ENCODE results near the gene RASD2. TPM values are rescaled to one million over a fixed set of nuclear protein-coding genes. Genes with fewer than 3 reads are reported as not detected.
A peak's percentile ranks its signal among the peaks of the same experiment; 100 is the strongest.

The RASD2 gene
- total and polyA plus RNA-seq, 2 experiments from 2014 or later: 1.2 to 3.6 TPM

DNA sequence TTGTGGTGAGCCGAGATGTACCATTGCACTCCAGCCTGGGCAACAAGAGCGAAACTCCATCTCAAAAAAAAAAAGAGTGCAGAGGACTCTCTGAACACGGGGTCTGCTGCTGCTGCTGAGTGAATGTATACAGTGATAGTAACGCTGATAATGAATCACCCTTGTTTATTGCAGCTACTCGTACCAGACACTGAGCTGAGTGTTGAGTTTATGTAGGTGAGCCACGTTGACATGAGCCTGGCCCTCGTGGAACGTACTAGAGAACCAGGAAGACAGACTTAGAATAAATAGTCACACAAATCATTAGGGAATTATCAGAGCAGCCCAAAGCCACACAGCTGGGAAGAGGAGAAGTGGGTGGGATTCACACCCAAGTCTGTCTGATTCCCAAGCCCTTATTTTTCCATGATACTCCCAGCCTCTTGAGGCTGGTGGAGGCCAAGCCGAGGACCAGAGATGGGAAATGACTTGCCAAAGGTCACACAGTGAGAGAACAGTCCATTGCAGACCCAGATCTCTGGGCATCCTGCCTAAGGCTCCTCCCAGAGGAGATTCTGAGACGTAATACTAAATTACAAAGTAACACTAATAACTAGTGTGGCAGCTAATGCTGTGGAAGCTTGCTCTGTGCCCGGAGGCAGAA, 41.7 kb downstream of the RASD2 start (continued):
- no peak for TF ChIP-seq JUNB (IDR thresholded peaks at IDR 0.05; ENCODE audit: unreplicated experiment)
- TF ChIP-seq, protein P1, sequence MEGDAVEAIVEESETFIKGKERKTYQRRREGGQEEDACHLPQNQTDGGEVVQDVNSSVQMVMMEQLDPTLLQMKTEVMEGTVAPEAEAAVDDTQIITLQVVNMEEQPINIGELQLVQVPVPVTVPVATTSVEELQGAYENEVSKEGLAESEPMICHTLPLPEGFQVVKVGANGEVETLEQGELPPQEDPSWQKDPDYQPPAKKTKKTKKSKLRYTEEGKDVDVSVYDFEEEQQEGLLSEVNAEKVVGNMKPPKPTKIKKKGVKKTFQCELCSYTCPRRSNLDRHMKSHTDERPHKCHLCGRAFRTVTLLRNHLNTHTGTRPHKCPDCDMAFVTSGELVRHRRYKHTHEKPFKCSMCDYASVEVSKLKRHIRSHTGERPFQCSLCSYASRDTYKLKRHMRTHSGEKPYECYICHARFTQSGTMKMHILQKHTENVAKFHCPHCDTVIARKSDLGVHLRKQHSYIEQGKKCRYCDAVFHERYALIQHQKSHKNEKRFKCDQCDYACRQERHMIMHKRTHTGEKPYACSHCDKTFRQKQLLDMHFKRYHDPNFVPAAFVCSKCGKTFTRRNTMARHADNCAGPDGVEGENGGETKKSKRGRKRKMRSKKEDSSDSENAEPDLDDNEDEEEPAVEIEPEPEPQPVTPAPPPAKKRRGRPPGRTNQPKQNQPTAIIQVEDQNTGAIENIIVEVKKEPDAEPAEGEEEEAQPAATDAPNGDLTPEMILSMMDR (conservative IDR thresholded peaks at IDR 0.05; ENCODE audit: low read depth in 2 of 2): no peak
- TF ChIP-seq, protein P2, sequence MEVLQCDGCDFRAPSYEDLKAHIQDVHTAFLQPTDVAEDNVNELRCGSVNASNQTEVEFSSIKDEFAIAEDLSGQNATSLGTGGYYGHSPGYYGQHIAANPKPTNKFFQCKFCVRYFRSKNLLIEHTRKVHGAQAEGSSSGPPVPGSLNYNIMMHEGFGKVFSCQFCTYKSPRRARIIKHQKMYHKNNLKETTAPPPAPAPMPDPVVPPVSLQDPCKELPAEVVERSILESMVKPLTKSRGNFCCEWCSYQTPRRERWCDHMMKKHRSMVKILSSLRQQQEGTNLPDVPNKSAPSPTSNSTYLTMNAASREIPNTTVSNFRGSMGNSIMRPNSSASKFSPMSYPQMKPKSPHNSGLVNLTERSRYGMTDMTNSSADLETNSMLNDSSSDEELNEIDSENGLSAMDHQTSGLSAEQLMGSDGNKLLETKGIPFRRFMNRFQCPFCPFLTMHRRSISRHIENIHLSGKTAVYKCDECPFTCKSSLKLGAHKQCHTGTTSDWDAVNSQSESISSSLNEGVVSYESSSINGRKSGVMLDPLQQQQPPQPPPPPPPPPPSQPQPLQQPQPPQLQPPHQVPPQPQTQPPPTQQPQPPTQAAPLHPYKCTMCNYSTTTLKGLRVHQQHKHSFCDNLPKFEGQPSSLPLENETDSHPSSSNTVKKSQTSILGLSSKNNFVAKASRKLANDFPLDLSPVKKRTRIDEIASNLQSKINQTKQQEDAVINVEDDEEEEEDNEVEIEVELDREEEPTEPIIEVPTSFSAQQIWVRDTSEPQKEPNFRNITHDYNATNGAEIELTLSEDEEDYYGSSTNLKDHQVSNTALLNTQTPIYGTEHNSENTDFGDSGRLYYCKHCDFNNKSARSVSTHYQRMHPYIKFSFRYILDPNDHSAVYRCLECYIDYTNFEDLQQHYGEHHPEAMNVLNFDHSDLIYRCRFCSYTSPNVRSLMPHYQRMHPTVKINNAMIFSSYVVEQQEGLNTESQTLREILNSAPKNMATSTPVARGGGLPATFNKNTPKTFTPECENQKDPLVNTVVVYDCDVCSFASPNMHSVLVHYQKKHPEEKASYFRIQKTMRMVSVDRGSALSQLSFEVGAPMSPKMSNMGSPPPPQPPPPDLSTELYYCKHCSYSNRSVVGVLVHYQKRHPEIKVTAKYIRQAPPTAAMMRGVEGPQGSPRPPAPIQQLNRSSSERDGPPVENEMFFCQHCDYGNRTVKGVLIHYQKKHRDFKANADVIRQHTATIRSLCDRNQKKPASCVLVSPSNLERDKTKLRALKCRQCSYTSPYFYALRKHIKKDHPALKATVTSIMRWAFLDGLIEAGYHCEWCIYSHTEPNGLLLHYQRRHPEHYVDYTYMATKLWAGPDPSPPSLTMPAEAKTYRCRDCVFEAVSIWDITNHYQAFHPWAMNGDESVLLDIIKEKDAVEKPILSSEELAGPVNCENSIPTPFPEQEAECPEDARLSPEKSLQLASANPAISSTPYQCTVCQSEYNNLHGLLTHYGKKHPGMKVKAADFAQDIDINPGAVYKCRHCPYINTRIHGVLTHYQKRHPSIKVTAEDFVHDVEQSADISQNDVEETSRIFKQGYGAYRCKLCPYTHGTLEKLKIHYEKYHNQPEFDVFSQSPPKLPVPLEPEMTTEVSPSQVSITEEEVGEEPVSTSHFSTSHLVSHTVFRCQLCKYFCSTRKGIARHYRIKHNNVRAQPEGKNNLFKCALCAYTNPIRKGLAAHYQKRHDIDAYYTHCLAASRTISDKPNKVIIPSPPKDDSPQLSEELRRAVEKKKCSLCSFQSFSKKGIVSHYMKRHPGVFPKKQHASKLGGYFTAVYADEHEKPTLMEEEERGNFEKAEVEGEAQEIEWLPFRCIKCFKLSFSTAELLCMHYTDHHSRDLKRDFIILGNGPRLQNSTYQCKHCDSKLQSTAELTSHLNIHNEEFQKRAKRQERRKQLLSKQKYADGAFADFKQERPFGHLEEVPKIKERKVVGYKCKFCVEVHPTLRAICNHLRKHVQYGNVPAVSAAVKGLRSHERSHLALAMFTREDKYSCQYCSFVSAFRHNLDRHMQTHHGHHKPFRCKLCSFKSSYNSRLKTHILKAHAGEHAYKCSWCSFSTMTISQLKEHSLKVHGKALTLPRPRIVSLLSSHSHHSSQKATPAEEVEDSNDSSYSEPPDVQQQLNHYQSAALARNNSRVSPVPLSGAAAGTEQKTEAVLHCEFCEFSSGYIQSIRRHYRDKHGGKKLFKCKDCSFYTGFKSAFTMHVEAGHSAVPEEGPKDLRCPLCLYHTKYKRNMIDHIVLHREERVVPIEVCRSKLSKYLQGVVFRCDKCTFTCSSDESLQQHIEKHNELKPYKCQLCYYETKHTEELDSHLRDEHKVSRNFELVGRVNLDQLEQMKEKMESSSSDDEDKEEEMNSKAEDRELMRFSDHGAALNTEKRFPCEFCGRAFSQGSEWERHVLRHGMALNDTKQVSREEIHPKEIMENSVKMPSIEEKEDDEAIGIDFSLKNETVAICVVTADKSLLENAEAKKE (CRISPR knock-in tag; IDR thresholded peaks at IDR 0.05): no peak

DNA sequence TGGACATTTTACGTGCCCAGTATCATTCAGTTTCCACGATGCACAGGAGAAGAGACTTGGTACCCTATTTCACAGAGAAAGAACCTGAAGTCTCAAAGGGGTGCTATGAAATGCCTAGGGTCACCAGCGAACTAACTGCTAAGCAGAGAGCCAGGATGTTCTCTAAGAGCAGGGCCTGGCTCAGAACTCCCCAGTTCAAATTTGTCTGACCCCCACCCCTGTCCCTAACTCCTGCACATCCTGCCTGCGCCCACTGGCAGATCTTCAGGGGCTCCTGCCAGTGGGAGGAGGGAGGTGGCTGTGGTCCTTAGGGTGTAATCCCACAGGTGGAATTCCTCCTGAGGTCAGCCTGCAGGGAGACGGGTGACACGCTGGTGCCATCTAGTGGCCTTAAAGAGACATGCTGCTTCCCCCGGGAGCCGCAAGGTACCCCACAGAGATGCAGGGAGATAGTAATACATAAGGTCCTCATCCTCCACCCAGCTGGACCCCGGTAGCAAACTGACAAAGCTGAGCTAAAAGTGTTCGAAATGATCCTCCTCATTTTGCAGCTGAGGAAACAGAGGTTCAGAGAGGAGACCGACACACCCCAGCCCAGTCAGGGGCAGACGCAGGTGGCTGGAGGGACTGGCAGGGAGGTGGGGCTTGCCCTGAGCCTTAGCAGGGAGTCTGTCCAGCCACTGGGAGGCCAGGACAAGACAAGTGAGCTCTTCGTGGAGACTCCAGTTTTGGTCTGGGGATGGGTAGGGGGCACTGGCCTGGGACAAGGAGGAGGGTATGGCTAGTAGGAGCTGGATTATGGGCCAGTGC, 42.4 kb downstream of the RASD2 start:
- no peak overlapping the region for H3K4me3 Mint-ChIP-seq
- no peaks in the 10 kb centered on the region for H3K4me1 Mint-ChIP-seq
- Histone ChIP-seq H3K36me3 (ENCODE audit: insufficient read depth) (no peaks in the 10 kb centered on the region), H3K9me2 (ENCODE audit: insufficient read depth) (no peaks in the 10 kb centered on the region), H3K4me3 (no peak overlapping the region), H3K4me1 (ENCODE audit: insufficient read depth) (no peaks in the 10 kb centered on the region), H3F3A (replicated peaks; ENCODE audit: low read depth) (no peaks in the 10 kb centered on the region), H3K79me2 (replicated peaks; ENCODE audit: insufficient read depth) (no peaks in the 10 kb centered on the region), H4K20me1 (replicated peaks; ENCODE audit: insufficient read depth) (no peaks in the 10 kb centered on the region), H3K27me3 (ENCODE audit: insufficient read depth) (no peaks in the 10 kb centered on the region), H3K4me2 (no peak overlapping the region), H3K27ac (ENCODE audit: low read depth) (no peak overlapping the region), H2AFZ (no peak overlapping the region)
- no peaks in the 10 kb centered on the region for H3K36me3 Mint-ChIP-seq (ENCODE audit: low read depth)
- TF ChIP-seq, protein P1 (conservative IDR thresholded peaks at IDR 0.05; ENCODE audit: low read depth in 2 of 2): peak; percentile 91 to 94
- TF ChIP-seq, protein P3, sequence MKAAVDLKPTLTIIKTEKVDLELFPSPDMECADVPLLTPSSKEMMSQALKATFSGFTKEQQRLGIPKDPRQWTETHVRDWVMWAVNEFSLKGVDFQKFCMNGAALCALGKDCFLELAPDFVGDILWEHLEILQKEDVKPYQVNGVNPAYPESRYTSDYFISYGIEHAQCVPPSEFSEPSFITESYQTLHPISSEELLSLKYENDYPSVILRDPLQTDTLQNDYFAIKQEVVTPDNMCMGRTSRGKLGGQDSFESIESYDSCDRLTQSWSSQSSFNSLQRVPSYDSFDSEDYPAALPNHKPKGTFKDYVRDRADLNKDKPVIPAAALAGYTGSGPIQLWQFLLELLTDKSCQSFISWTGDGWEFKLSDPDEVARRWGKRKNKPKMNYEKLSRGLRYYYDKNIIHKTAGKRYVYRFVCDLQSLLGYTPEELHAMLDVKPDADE (IDR thresholded peaks at IDR 0.05): no peak
- no peak overlapping the region for H3K27ac Mint-ChIP-seq
- ATAC-seq: peak; percentile 94
- peaks cover 12% of the 10 kb centered on the region for H3K27me3 Mint-ChIP-seq (ENCODE audit: insufficient read depth, low read depth, poor library complexity)
- DNase-seq (ENCODE audit: low spot score): peak; percentile 78
- no peaks in the 10 kb centered on the region; the same call in 2 of the 3 replicates for H3K9me3 Mint-ChIP-seq

All from GM23338 (cell line).